GM18868 (cell line): ENCODE results near the gene TNNC1.

Experiments used
- ATAC-seq: cut with Tn5 transposase; IDR thresholded peaks from one replicate; pipeline ENCODE4 v1.9.1; 2021; ENCODE audit warnings: mild to moderate bottlenecking, moderate library complexity; ENCODE audit not compliant: unreplicated experiment

Gene TNNC1

DNA sequence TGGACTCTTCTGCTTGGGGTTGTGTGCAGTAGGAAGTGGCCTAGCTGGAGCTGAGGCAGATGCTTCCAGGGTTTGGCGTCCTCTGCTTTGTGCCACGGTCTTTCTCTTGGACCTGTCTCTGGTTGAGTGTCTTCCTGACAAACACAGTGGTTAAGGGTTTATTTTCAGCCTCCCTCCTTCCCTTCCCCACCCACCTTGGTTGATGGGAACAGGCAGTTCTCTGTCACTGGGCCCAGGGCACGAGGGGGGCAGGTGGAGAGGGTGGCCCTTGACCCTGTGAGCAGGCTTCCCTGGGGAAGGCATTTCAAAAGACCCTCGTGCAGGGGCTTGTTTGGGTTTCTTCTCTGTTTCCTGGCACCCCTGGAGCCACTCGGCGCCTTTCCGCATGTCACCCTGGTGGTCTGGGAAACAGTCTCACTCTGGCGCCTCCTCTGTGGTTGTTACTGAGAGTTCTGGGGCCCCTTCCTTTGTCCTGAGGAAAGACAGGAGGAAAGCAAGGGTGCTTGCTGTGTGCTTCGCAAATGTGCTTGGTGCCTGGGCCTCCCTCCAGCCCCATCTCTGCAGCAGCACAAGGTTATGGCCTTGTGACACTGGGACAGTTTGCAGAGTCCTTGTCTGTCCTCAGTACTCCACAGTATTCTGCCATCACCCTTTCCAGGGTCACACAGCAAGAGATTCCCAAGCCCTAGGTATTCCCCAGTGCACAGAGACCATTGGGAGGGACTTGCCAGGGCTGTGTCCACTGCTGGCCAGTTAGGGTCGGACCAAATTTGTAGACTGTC lies 31.0 kb upstream of the TNNC1 start:
- ATAC-seq: no peak

DNA sequence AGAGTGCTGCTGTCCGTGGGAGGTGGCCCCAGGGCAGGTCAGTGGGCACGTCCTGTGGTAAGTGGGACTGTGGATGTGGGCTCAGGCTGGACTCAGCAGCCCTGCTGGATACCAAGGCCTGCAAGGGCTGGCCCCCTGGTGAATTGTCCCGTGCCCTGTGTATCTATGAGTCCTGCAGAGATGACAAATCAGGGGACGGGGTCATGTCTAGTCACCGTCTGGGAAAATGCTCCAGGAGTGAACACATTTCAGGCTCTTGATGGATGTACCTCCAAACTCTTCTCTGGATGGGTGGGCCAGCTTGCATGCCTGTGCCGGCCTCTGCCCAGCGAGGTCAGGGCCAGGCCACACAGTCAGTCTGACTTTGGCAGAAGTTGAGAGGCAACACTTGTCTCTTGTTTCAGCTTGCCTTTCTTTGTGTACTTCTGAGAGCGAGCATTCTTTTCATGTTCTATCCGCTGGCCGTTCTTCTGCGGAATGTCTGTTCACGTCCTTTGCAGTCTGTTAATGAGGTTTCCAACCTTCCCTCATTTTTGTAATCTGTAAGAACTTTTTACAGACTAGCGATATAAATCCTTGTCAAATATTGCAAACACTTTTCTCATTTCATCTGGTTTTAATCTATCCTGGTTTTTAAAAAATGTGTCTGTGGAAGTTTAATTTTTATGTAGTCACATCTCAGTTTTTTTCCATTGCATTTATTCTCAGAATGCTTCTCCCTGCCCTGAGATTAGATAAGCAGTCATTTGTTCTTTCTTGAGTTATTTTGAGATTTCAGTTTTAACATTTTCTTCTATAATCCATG lies 29.9 kb upstream of the TNNC1 start:
- ATAC-seq: no peak

DNA sequence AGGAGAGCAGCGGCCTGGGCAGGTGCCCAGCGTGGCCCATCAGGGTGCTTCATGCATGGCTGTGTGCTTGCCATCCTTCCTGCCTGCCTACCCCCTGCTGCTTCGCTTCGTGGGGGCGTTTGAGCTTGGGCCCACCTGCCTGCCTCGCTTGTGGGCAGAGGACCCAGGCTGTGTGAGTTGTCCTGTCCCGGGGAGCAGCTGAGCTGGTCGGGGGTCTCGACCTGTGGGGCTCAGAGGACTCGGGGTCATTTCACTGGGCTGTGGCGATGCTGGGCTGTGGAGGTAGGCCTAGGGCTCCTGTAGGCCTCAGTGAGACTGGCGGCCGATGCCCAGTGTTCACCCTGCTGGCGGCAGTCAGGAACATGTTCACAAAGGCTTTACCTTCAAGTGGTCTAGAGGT lies 29.2 kb upstream of the TNNC1 start:
- ATAC-seq: no peak

DNA sequence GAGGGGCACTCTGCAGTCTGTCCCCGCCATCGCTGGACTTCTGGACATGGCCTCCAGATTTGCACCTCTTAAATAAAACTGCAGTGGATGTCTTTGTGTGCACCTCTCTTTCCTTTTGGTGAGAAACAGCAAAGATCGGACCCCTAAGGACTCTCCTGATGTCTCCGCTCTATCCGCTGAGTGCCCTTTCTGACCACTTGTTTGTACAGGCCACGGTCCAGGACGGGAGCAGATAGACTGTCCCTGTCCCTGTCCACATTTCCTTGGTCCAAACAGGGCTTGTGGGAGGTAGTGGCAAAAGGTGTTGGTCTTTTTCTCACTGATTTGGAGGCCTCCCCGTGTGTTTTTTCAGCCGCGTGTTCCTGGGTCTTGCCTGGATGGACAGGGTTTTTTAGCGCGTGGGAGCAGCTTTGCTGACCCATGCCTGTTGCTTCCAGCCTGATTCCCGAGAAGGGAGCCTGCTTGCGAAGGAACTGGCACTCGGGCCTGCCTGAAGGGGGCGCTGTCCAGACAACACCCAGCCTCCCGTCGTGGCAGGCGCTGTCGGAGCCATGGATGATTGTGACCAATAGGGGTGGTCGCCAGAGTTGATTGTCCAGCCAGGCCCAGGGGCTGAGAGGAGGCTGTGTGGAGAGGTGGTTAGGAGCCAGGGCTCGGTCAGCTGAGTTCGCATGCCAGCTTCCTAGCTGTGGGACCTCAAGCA lies 28.1 kb upstream of the TNNC1 start:
- ATAC-seq: no peak

DNA sequence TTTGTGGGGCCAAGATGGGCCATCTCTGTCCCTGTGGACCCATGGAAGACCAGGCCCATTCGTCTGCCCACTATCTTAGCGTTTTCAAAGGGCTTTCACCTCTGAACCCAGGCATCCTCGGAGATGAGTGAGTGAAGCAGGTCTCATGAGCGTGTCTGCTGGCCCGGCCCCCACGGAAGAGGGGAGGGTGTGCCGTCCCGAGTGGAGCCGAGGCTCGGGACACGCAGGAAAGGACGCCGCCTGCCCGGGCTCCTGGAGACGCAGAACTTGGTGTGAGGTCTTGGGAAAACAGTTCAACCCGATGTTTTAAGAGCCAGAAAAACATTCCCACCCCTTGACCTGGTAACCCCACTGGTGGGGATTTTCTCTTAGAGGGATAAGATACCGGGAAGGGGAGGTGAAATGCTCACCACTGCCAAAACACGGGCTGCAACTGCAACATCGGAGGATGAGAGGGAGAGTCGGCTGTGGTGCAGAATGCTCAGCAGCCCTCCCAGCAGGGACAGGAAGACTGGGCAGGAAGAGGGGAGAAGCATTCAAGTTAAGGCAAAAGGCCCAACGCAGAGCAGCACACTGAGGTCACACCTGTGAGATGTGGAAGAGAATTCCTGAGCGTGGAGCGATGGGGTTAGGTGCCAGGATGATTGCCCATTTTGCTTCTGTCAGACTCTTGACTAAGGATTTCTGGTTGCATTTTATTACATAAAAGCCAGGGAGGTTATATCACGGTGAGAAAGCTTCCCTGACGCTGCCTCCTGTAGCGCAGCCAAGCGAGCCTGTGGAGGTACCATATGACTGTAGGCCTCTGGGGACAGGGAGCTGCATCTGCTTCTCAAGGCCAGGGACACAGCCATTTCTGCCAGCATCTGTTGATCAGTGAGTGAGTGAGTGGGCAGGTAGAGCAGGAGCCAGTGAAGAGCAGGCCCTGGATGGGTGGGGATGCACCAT lies 27.2 kb upstream of the TNNC1 start:
- no peak for ATAC-seq

DNA sequence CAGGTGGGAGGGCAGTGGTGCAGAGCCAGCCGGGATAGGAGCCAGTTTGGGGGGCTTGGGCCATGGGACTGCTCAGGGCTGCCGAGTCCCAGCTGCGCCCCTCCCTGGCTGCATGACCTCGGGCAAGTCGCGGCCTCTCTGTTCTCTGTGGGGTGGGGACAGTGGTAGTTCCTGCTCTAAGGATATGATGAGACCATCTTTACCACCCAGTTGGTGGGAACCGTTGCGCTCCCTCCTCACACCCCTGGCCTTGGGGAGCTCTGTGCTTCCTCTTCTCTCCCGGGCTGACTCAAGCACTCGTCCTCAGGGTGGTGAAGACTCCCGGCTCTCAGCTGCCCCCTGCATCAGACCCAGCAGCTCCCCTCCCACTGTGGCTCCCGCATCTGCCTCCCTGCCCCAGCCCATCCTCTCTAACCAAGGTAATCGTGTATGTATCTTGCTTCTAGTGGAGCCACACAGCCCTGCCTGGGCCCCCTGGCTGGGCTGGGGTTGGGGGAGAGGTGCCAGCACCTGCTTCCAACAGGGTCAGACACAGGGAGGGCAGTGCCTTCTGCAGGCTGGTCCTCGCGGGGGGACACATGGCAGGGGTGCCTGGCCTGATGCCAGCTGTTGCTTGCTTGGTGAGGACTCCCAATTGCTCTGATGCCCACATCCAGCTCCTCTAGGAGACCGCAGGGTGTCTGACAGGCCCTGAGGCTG lies 26.2 kb upstream of the TNNC1 start:
- ATAC-seq: no peak

DNA sequence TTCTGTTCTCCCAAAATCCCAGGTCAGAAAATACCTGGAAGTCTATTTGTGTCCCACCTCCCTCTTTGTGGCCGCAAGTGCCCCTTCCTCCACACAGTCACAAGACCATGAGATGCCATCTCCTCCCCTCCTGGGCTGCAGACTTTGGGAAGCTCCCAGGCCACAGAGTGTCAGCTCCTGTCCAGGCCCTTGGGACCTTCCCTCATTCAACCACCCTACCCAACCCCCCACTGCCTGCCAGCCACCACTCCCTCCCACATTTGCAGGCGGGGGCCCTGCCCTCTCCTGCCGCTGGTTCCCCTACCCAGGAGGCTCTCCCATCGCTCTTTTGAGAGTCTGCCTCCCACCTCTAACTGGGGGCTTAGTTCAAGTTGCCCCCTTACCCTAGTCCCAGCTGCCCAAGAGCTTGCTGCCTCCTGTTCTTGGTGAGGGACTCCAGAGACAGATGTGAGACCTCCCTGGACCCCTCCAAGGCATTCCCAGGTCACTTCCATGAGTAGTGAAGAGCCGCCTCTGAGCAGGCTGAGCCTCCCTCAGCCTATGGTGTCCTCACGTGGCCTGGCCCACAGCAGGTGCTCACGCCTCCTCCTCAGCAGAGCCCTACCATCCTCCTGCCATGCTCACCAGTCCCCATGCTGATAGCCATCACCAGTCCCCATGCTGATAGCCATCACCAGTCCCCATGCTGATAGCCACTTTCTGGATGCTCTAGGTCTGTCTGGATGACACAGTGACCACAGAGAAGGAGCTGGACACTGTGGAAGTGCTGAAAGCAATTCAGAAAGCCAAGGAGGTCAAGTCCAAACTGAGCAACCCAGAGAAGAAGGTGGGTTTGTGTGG lies 25.4 kb upstream of the TNNC1 start:
- ATAC-seq: no peak

DNA sequence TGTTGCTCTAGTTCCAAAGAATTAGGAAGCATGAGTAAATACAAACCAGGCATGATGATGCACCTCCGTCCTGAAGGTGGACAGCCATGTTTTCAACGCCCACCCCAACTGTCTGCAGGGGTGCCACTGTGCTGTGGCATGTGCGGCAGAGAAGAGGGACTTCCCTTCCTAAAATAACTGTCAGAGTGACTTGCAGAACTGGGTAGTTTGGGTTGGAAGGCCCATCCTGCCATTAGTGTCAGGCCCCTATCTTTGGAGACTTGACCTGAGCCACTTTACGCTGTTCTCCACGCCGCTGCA lies 23.9 kb upstream of the TNNC1 start:
- ATAC-seq: no peak

DNA sequence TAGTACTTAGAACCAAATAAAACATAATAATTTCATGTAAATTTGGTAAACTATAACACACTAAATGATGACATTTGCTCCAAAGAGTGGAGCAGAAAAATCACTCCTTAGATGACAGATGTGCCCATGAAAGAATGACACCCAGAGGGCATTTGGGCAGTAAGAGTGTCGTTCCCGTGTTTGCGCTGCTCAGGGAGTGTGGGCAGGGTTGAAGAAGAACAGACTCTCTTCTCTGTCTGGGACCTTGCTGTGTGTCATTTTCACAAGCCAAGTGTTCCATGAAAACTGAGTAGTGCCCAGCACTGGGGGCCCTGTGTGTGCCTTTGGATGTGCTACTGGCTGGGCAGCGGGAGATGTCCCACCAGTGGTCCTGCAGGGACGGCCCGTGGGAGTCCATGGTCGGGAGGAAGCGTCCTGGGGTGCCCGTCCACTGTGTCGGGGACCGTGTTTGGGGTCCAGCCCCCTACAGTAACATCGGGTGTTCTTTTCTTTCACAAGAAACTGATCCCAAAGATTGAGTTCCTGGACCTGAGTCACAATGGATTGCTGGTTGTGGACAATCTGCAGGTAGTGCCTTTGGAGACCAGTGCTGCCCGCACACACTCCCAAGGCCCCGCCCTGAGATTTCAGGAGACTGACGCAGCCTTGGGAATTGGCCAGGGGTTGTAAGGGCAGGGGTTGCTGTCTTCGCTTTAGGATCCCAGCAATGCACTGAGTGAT lies 23.4 kb upstream of the TNNC1 start:
- ATAC-seq: no peak

DNA sequence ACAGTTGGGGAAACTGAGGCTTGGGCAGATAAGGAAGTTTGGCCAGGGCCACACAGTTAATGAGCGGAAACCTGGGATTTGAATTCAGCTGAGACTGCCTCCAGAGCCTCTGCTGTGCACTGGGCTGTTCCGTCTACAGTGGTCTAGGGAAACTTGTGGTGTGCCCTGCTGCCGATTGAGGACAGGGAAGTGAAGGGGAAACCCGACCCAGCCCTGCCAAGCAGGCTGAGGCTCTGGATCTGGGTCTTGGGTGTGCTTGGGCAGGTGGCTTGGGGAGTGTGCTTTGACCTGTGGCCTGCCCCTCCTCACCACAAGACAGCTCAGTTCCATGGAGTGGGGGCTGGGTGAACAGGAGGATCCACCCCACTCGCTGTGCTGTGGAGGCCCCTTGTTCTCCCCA lies 19.2 kb upstream of the TNNC1 start:
- no peak for ATAC-seq

DNA sequence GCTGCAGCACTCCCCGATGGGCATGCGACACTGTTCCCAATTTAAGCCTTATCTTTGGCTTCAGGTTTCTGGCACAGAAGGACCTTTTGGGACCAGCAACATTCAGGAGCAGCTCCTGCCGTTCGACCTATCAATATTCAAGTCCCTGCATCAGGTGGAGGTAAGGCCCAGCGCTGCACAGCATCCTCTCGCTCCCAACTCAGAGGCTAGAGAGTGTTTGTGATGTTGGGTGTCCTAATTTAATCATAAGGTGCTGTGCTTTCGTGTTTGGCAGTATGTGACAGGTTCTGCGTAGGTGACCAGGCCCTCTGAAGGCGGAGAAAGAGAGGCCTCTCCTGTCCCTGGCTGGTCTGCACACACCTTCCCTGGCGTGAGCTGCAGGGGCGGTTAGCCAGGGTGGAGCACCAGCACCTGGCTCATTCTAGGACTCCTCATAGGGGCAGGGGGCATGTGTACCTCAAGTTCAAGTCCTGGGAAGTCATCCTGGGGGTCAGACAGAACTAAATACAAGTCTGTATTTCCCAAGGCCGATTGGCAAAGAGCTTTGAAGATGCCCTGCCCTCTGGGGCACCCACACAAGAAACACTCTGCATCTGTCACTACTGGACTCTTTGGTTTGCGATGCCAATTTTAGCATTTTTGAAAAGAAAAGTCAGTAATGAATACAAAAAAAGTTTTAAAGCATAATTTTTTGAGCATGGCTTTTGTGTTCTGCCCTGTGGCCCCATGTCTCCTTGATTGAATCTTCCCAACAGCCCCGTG lies 18.6 kb upstream of the TNNC1 start:
- no peak for ATAC-seq

DNA sequence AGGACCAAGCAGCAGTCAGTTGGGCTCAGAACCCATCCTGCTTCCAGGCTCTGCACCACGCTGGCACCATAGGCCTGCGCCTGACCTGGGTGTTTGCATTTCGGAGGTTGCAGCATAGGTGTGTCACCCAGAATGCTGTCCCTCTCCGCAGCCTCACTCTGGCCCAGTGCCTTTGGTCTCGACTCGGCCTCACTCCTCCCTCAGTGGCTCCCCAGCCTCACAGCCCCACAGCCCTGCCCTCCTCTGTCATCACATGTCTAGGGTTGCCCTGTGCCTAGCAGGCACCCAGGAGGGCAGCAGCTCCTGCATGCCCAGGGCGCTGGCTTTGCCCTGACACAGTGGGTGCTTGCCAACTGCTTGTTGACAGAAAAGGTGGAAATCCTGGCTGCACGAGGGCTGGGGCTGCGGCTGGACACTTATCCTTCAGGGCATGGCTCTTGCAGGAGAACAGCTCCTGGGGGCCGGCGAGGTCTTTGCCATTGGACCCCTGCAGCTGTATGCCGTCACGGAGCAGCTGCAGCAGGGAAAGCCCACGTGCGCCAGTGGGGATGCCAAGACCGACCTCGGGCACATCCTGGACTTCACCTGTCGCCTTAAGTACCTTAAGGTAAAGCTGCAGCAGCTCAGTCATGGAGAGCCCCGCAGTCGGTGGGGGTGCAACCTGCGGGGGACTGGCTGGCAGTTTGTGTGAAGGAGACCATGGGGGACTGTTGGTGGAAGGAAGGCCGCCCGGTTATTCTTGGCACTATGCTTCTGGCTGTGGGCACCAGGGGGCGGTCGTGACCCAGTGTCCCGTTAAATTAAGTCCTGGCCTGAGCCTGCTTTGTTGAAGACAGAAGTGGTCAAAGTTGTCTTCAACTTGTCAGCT lies 17.8 kb upstream of the TNNC1 start:
- no peak for ATAC-seq

DNA sequence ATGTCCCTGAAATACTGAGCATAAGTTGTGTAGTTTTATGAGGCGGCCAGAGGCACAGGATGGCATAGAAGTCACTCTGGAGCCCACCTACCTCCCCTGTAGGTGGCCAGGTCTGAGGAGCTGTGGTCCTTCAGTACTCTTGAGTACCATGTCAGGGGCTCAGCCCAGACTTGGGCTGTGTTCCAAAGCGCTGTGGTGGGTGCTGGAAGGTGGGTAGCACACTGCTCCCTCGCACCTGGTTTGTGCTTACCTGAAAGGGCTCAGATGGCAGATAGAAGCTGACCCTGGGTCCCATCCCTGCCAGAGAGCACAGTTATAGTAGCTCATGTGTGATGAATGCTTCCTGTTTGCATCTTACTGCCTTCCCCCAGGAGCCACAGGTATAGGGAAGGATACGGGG lies 17.1 kb upstream of the TNNC1 start:
- no peak for ATAC-seq

DNA sequence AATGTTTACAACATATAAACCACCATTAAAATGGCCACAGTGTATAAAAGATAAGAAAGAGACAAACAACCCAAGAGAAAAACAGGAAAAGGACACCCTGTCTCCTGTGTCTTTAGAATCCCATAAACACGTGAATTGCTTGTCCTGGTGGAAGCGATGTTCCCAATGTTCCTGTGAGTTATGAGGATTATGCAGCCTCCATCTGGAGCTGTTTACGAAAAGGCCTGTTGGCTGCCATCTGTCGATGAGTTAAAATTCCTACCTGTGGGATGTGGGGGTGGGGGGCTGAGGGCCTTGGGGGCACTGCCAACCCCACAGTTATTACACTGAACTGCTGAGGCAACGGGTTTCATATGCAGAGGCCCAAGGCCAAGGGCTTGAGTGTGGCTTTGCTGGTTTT lies 15.2 kb upstream of the TNNC1 start:
- no peak for ATAC-seq

DNA sequence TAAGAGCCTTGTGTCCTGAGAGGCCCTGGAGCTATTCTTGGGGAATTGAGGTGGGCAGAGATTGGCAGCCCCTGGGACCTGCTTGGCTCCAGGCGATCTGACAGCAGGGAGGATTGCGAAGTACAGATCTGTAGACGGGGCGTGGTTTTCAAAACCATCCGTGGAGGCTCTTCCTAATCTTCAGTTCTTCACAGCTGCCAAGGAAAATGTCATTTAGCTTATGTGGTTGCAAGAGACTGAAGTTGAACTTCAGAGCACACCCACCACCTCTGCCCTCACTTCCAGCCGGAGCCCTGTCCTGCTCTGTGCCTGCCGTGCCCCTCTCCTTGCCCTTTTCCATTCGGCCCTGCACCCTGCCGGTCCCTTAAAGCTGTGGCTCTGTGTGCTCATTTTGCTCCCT lies 14.5 kb upstream of the TNNC1 start:
- ATAC-seq: no peak

DNA sequence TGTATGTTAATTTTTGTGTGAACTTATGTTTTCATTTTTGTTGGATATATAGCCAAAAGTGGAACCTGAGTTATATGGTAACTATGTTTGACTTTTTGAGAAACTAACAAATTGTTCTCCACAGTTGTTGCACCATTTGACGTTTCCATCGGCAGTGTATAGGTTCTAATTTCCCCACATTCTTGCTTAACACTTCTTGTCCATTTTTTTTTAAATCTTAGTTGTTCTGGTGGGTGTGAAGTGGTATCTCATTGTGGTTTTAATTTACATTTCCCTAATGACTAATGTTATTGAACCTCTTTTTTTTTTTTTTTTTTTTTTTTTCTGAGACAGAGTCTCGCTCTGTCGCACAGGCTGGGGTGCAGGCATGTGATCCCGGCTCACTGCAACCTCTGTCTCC lies 9.6 kb upstream of the TNNC1 start:
- no peak for ATAC-seq

DNA sequence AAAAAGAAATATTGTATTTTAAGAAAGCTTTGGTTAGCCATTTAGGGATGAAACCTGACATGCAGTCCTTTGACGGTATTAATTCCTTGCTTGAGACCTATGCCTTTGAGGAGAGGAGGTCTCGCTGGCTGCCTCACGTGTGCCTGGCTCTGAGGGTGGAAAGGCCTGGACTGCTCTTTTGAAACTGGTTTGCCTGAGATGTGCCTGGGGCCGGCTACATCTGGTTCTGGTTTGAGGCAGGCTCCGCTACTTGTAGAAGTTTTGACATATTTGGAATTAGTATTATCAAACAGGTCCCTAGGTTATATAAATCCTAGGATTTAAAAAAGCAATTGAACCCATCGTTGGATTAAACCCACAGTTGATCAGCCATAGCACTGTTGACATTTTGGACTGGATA lies 8.0 kb upstream of the TNNC1 start:
- ATAC-seq: no peak
